LNCAP (cell line): ENCODE data around the gene ZBTB37.

Experiments
- CTCF ChIP-seq: fragments of 450-650 bp; IDR thresholded peaks from 2 replicates; pipeline ENCODE4 v1.5.1; 2017; ENCODE audit warnings: mild to moderate bottlenecking

Gene ZBTB37

GRCh38 chr1:173920861-173921260, 52.7 kb downstream of the ZBTB37 start:
- TF ChIP-seq CTCF, result no peak

GRCh38 chr1:173925306-173926242, 57.4 kb downstream of the ZBTB37 start:
- TF ChIP-seq CTCF, result no peak

GRCh38 chr1:173934440-173934839, 66.3 kb downstream of the ZBTB37 start:
- TF ChIP-seq CTCF, result no peak

GRCh38 chr1:173937062-173937461, 68.9 kb downstream of the ZBTB37 start:
- no peak for TF ChIP-seq CTCF

- TF ChIP-seq CTCF, result no peak
These were observed 78.3 kb downstream of the ZBTB37 start for GRCh38 chr1:173946380-173946921.

GRCh38 chr1:173948594-173948993, 80.4 kb downstream of the ZBTB37 start:
- TF ChIP-seq CTCF, result no peak
